HG02981 (cell line): ENCODE measurements around the gene CERS4.
"Not testable (repeated sequence)": the region's sequence is repeated elsewhere in the genome, so short reads cannot be mapped to it uniquely, and the experiment has no call there.

Experiments used
- ATAC-seq: cut with Tn5 transposase; IDR thresholded peaks from one replicate; pipeline ENCODE4 v1.9.1; 2021; ENCODE audit warnings: mild to moderate bottlenecking, moderate library complexity; ENCODE audit not compliant: unreplicated experiment

CERS4 gene

GRCh38 chr19:8209462-8210378 is 550 bp downstream of the CERS4 start:
- ATAC-seq: peak; percentile 65

GRCh38 chr19:8210421-8211101 is 1.4 kb downstream of the CERS4 start:
- ATAC-seq: no peak

- ATAC-seq: no peak
These were observed 3.0 kb downstream of the CERS4 start for GRCh38 chr19:8212212-8212611.

DNA sequence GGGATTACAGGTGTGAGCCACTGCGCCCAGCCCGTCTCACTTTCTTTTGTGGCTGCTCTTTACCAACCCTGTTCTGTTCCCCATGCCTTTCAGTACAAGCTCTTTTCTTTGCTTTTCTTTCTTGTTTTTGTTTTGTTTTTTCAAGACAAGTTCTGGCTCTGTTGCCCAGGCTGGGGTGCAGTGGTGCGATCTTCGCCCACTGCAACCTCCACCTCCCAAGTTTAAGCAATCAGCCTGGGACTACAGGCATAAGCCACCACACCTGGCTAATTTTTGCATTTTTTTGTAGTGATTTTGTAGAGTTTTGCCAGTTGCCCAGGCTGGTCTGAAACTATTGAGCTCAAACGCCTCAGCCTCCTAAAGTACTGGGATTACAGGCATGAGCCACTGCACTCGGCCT is 3.7 kb downstream of the CERS4 start:
- ATAC-seq: no peak

GRCh38 chr19:8213827-8214672 is 4.9 kb downstream of the CERS4 start:
- ATAC-seq: no peak

DNA sequence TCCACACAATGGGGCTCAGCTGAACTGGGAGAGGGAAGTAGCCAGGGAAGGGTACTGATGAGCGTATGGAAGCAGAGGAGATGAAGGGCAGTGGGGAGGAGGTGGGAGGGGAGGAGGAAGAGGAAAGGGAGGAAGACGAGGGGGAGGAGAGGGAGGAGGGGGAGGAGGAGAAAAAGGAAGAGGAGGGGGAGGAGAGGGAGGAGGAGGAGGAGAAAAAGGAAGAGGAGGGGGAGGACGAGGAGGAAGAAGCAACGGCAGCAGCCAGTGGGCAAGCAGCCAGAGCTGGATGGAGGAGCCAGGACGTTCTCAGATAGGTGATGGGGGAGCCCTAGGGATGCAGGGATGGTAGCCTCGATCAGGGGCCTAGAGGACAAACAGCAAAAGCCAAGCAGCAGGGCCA is 5.6 kb downstream of the CERS4 start:
- ATAC-seq: no peak

DNA sequence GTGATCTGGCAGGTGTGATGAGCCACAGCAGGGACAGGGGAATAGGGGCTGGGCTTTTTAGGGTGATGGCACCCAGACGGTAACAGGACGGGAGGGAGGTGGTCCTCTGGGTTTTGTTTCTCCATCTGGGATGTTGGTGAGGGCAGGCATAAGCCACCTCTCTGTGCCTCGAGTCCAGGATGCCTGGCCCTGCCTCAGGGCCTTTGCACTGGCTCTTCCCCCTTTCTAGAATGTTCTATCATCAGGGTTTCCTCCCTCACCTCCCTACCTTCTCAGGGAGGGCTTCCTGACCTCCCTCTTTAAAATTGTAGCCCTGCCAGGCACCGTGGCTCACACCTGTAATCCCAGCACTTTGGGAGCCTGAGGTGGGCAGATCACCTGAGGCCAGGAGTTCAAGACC is 6.6 kb downstream of the CERS4 start:
- ATAC-seq: no peak

GRCh38 chr19:8216357-8216756 is 7.2 kb downstream of the CERS4 start:
- no peak for ATAC-seq

GRCh38 chr19:8218127-8218526 is 9.0 kb downstream of the CERS4 start:
- ATAC-seq: not testable (repeated sequence)

DNA sequence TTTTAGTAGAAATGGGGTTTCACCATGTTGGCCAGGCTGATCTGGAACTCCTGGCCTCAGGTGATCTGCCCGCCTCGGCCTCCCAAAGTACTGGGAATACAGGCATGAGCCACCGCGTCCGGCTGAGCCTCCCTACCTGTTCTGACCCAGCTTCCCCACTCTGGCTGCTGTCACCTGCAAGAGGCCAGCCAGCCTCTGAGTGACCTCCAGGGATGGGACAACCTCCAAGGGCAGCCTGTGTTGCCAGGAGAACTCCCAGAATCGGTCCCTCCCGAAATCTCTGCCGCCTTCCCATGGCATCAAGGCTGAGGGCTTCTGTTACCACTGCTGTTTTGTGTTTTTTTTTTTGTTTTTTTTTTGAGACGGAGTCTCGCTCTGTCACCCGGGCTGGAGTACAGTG is 11.3 kb downstream of the CERS4 start:
- ATAC-seq: no peak

GRCh38 chr19:8221161-8221560 is 12.0 kb downstream of the CERS4 start:
- ATAC-seq: no peak

- not testable (repeated sequence) for ATAC-seq
These were observed 14.3 kb downstream of the CERS4 start for GRCh38 chr19:8223442-8223841.

DNA sequence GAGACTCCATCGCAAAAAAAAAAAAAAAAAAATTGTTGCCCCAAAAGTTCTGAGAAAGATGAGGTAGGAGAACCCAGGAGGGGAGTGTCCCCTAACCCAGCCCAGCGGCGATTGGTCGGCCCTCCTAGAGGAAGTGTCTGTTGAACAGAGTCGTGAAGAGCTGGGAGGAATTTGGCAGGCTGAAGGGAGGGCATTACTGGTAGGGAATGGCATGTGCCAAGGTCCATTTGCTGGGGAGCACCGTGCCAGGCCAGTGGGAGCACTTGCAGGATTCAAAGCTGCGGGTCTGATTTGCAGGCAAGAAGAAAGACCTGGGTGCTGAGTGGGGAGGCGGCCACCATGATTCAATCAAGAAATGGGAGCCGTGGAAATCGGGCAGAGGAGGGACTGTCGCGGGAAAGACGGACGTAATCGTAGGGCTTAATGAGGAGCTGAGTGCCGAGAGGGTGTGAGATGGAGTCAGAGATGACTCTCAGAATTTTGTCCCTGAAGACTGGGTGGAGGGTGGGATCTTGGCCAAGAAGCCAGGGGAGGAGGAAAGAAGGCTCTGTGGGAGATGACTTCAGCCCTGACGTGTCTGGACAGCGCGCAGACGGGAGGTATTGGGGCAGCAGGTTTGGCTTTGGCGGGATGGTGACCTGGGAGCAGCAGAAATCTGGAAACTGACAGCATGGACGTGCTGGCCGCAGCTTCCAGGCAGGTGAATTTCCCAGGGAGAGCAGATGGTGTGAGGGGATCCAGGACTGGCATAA is 15.4 kb downstream of the CERS4 start:
- ATAC-seq: no peak

GRCh38 chr19:8231073-8231604 is 22.0 kb downstream of the CERS4 start:
- no peak for ATAC-seq

- ATAC-seq: no peak
These were observed 24.2 kb downstream of the CERS4 start for GRCh38 chr19:8233370-8233769.

DNA sequence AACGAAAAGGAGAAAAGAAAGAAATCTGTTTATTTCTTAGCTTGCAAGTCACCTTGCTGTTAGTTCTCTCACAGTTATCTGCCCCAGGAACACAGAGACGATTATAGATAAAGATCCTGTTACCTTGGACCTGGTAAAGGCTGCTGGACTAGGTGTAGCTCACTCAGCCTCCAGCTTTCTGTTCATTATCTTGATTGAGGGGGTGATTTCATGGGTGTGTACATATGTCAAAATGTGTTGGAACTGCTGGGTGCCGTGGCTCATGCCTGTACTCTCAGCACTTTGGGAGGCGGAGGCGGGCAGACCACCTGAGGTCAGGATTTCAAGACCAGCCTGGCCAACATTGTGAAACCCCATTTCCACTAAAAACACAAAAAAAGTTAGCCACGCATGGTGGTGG is 27.9 kb downstream of the CERS4 start:
- no peak for ATAC-seq

DNA sequence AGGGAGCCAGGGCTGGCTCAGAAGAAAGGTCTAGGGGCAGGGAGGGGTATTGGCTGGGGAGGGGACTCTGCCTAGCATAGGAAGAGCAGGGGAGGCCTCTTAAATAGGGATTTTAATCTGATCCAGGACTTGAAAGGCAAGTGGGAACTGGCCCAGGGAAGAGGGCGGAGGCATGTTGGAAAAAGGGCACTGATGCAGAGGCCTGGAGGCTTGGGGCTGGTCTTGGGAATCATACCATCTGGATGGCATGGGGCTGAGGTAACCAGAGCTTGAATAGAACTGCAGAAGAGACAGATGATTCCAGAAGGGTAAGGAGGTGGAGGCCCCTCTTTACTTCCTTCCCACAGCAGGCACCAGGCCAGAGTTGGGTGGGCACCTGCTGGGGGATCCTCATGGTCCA is 29.1 kb downstream of the CERS4 start:
- no peak for ATAC-seq

GRCh38 chr19:8239528-8240273 is 30.5 kb downstream of the CERS4 start:
- no peak for ATAC-seq
